CD8-positive, alpha-beta memory T cell (primary cell): Measurements from ENCODE around the gene KRTAP9-1. TPM values are rescaled to one million over a fixed set of nuclear protein-coding genes. Genes with fewer than 3 reads are reported as not detected.
"Not testable (repeated sequence)": the region's sequence is repeated elsewhere in the genome, so short reads cannot be mapped to it uniquely, and the experiment has no call there.

ENCODE experiments used
- CTCF ChIA-PET: fragments of 350-600 bp; sonication (Branson Sonifier 250); formaldehyde crosslinking; loops from one replicate; lab custom pipeline; 2021; ENCODE audit warnings: antibody characterized with exemption; lab: Charles Lee
- POLR2A ChIA-PET: fragments of 350-600 bp; sonication (Branson Sonifier 250); formaldehyde crosslinking; loops from one replicate; lab custom pipeline; 2021; ENCODE audit warnings: antibody characterized with exemption; lab: Charles Lee
- DNase-seq, 5 donors: peaks; one replicate each; pipeline versions ENCODE4 v3.0.0 to v3.0.0-alpha.2; 2020 to 2022; ENCODE audit warnings: mixed read lengths in 1 of 5
- H3K27ac ChIP-seq: one replicate; pipeline ENCODE4 v1.7.0; 2013; ENCODE audit warnings: low read depth, mild to moderate bottlenecking, low read length, moderate library complexity
- H3K27me3 ChIP-seq: 2 replicates; pipeline ENCODE4 v1.7.0; 2013; ENCODE audit warnings: low read length, mild to moderate bottlenecking; ENCODE audit not compliant: insufficient read depth, poor library complexity, severe bottlenecking
- H3K36me3 ChIP-seq: 2 replicates; pipeline ENCODE4 v1.7.0; 2013; ENCODE audit warnings: mild to moderate bottlenecking, low read length, moderate library complexity; ENCODE audit not compliant: insufficient read depth
- H3K4me1 ChIP-seq: 2 replicates; pipeline ENCODE4 v1.7.0; 2013; ENCODE audit warnings: mild to moderate bottlenecking, low read length, moderate library complexity; ENCODE audit not compliant: insufficient read depth
- H3K4me3 ChIP-seq: 2 replicates; pipeline ENCODE4 v1.7.0; 2013; ENCODE audit warnings: mild to moderate bottlenecking, low read length
- H3K9me3 ChIP-seq: 2 replicates; pipeline ENCODE4 v1.7.0; 2013; ENCODE audit warnings: mild to moderate bottlenecking, low read length
- H3K27ac Mint-ChIP-seq, 8 donors: one replicate each; pipeline ENCODE4 v1.8.0; 2020 to 2021; ENCODE audit warnings: mixed read lengths in 8 of 8, mild to moderate bottlenecking in 6 of 8, inconsistent platforms in 3 of 8, moderate library complexity in 3 of 8
- H3K27me3 Mint-ChIP-seq, 2 donors: one replicate each; pipeline ENCODE4 v1.8.0; 2020 to 2021; ENCODE audit warnings: mixed read lengths in 2 of 2, mild to moderate bottlenecking in 1 of 2, moderate library complexity in 1 of 2
- H3K36me3 Mint-ChIP-seq, 3 donors: one replicate each; pipeline ENCODE4 v1.8.0; 2020 to 2021; ENCODE audit warnings: mixed read lengths in 3 of 3, inconsistent platforms in 1 of 3, mild to moderate bottlenecking in 1 of 3
- H3K4me1 Mint-ChIP-seq, 3 donors: one replicate each; pipeline ENCODE4 v1.8.0; 2020 to 2021; ENCODE audit warnings: mixed read lengths in 3 of 3, inconsistent platforms in 1 of 3, mild to moderate bottlenecking in 1 of 3
- H3K4me3 Mint-ChIP-seq, 7 donors: one replicate each; pipeline ENCODE4 v1.8.0; 2020 to 2021; ENCODE audit warnings: mixed read lengths in 7 of 7, mild to moderate bottlenecking in 6 of 7, moderate library complexity in 4 of 7, inconsistent platforms in 2 of 7
- H3K9me3 Mint-ChIP-seq, 5 donors: one replicate each; pipeline ENCODE4 v1.8.0; 2020 to 2022; ENCODE audit warnings: mixed read lengths in 5 of 5, mild to moderate bottlenecking in 3 of 5, moderate library complexity in 2 of 5, inconsistent platforms in 1 of 5
- polyA plus RNA-seq: library from polyadenylated mRNA; unstranded; fragments of 300-500 nt; fragmentation: Illumina TruSeq; gene quantifications from one replicate; pipeline ENCODE4 v1.2.3, GENCODE V29; 2021
- total RNA-seq, 2 experiments: library from RNA; stranded (reverse); gene quantifications; one replicate each; pipeline ENCODE4 v1.2.3, GENCODE V29; 2021

Gene KRTAP9-1
- total and polyA plus RNA-seq, 3 experiments from 2014 or later = not detected

GRCh38 chr17:41149652-41149985 is 40.1 kb upstream of the KRTAP9-1 start, which contains the start of gene KRTAP4-5:
Gene KRTAP4-5 (minus strand): TSS chr17:41149825. CDS start chr17:41149767, 58 bp downstream.
- Mint-ChIP-seq H3K27me3 (peaks cover 7 to 37% of the 10 kb centered on the region in 2 donors), H3K4me3 (no peak within 1 kb of the TSS), H3K4me1 (peaks cover 0 to 2% (median 0%) of the 10 kb centered on the region in 3 donors), H3K27ac (no peak within 1 kb of the TSS), H3K9me3 (peaks cover 0 to 4% (median 0%) of the 10 kb centered on the region in 5 donors), H3K36me3 (peaks cover 0 to 1% (median 0%) of the 10 kb centered on the region in 3 donors)
- H3K27ac ChIP-seq = no peak within 1 kb of the TSS
- H3K27me3 ChIP-seq = no peaks in the 10 kb centered on the region
- no peak for DNase-seq
- H3K4me1 ChIP-seq = no peaks in the 10 kb centered on the region
- no peaks in the 10 kb centered on the region for H3K36me3 ChIP-seq
- ChIA-PET POLR2A (no interaction called here), CTCF (no interaction called here)
- no peaks in the 10 kb centered on the region for H3K9me3 ChIP-seq
- H3K4me3 ChIP-seq = no peak within 1 kb of the TSS

- no peaks in the 10 kb centered on the region for H3K9me3 ChIP-seq
- no peak overlapping the region for H3K4me3 Mint-ChIP-seq
- no peaks in the 10 kb centered on the region for H3K4me1 ChIP-seq
- peaks cover 7 to 41% of the 10 kb centered on the region in 2 donors for H3K27me3 Mint-ChIP-seq
- peaks cover 0 to 1% (median 0%) of the 10 kb centered on the region in 3 donors for H3K36me3 Mint-ChIP-seq
- no peak overlapping the region for H3K27ac Mint-ChIP-seq
- no peak for DNase-seq
- peaks cover 0 to 3% (median 0%) of the 10 kb centered on the region in 5 donors for H3K9me3 Mint-ChIP-seq
- peaks cover 0 to 2% (median 0%) of the 10 kb centered on the region in 3 donors for H3K4me1 Mint-ChIP-seq
- H3K27ac ChIP-seq = no peak overlapping the region
- no peaks in the 10 kb centered on the region for H3K36me3 ChIP-seq
- POLR2A ChIA-PET = no interaction called here
- CTCF ChIA-PET = no interaction called here
- H3K4me3 ChIP-seq = no peak overlapping the region
- H3K27me3 ChIP-seq = no peaks in the 10 kb centered on the region
Measured at GRCh38 chr17:41150026-41150425, 39.7 kb upstream of the KRTAP9-1 start.

GRCh38 chr17:41151525-41151924 is 38.2 kb upstream of the KRTAP9-1 start:
- ChIA-PET CTCF (no interaction called here), POLR2A (no interaction called here)
- Mint-ChIP-seq H3K27ac (no peak overlapping the region), H3K4me1 (peaks cover 0 to 2% (median 0%) of the 10 kb centered on the region in 3 donors), H3K9me3 (no peaks in the 10 kb centered on the region), H3K4me3 (no peak overlapping the region), H3K36me3 (no peaks in the 10 kb centered on the region), H3K27me3 (peaks cover 7 to 45% of the 10 kb centered on the region in 2 donors)
- no peak for DNase-seq
- H3K9me3 ChIP-seq = no peaks in the 10 kb centered on the region
- H3K4me3 ChIP-seq = no peak overlapping the region
- H3K36me3 ChIP-seq = no peaks in the 10 kb centered on the region
- no peaks in the 10 kb centered on the region for H3K4me1 ChIP-seq
- no peak overlapping the region for H3K27ac ChIP-seq
- no peaks in the 10 kb centered on the region for H3K27me3 ChIP-seq

GRCh38 chr17:41153856-41154255 is 35.8 kb upstream of the KRTAP9-1 start:
- DNase-seq = no peak
- no peaks in the 10 kb centered on the region for H3K9me3 Mint-ChIP-seq
- ChIA-PET CTCF (no interaction called here), POLR2A (no interaction called here)
- no peak overlapping the region for H3K27ac Mint-ChIP-seq
- no peak overlapping the region for H3K4me3 ChIP-seq
- no peaks in the 10 kb centered on the region for H3K4me1 ChIP-seq
- H3K27ac ChIP-seq = no peak overlapping the region
- H3K4me3 Mint-ChIP-seq = no peak overlapping the region
- peaks cover 0 to 4% (median 0%) of the 10 kb centered on the region in 3 donors for H3K36me3 Mint-ChIP-seq
- H3K9me3 ChIP-seq = no peaks in the 10 kb centered on the region
- peaks cover under 1% of the 10 kb centered on the region for H3K27me3 ChIP-seq
- no peaks in the 10 kb centered on the region for H3K4me1 Mint-ChIP-seq
- no peaks in the 10 kb centered on the region for H3K36me3 ChIP-seq
- H3K27me3 Mint-ChIP-seq = peaks cover 18 to 53% of the 10 kb centered on the region in 2 donors

GRCh38 chr17:41160190-41160589 is 29.5 kb upstream of the KRTAP9-1 start:
- H3K36me3 Mint-ChIP-seq, H3K4me3 Mint-ChIP-seq, H3K27ac ChIP-seq, H3K4me1 ChIP-seq, H3K36me3 ChIP-seq, H3K9me3 ChIP-seq, H3K9me3 Mint-ChIP-seq, H3K4me1 Mint-ChIP-seq, H3K27ac Mint-ChIP-seq, H3K27me3 ChIP-seq, POLR2A ChIA-PET, H3K4me3 ChIP-seq, DNase-seq: not testable (repeated sequence)
- peaks cover 16 to 51% of the 10 kb centered on the region in 2 donors for H3K27me3 Mint-ChIP-seq
- CTCF ChIA-PET = interaction anchor here (1.0 kb wide), 1 partner anchor 141 kb away, joined by 3 read pairs; no protein-coding TSS in a partner anchor

GRCh38 chr17:41160648-41161047 is 29.0 kb upstream of the KRTAP9-1 start, which contains the start of gene KRTAP4-4:
Gene KRTAP4-4 (minus strand): TSS chr17:41160748. CDS start chr17:41160691, 57 bp downstream.
- Mint-ChIP-seq H3K4me1 (no peaks in the 10 kb centered on the region), H3K36me3 (peaks cover 0 to 4% (median 0%) of the 10 kb centered on the region in 3 donors), H3K27ac (no peak within 1 kb of the TSS), H3K9me3 (no peaks in the 10 kb centered on the region), H3K27me3 (peaks cover 16 to 49% of the 10 kb centered on the region in 2 donors), H3K4me3 (no peak within 1 kb of the TSS)
- H3K36me3 ChIP-seq = no peaks in the 10 kb centered on the region
- no peak for DNase-seq
- H3K9me3 ChIP-seq = no peaks in the 10 kb centered on the region
- no peak within 1 kb of the TSS for H3K4me3 ChIP-seq
- POLR2A ChIA-PET = no interaction called here
- peaks cover 5% of the 10 kb centered on the region for H3K27me3 ChIP-seq
- CTCF ChIA-PET = interaction anchor here (1.0 kb wide), 1 partner anchor 140 kb away, joined by 3 read pairs; no protein-coding TSS in a partner anchor
- no peak within 1 kb of the TSS for H3K27ac ChIP-seq
- no peaks in the 10 kb centered on the region for H3K4me1 ChIP-seq

GRCh38 chr17:41163828-41164227 is 25.9 kb upstream of the KRTAP9-1 start:
- H3K27me3 ChIP-seq = peaks cover 4% of the 10 kb centered on the region
- peaks cover 6 to 29% of the 10 kb centered on the region in 2 donors for H3K27me3 Mint-ChIP-seq
- H3K27ac ChIP-seq = no peak overlapping the region
- no peaks in the 10 kb centered on the region for H3K9me3 ChIP-seq
- POLR2A ChIA-PET = no interaction called here
- no peak for DNase-seq
- no peaks in the 10 kb centered on the region for H3K9me3 Mint-ChIP-seq
- no peak overlapping the region for H3K4me3 ChIP-seq
- H3K36me3 ChIP-seq = no peaks in the 10 kb centered on the region
- H3K4me1 ChIP-seq = no peaks in the 10 kb centered on the region
- H3K4me3 Mint-ChIP-seq = no peak overlapping the region
- H3K27ac Mint-ChIP-seq = no peak overlapping the region
- CTCF ChIA-PET = no interaction called here
- peaks cover 0 to 5% (median 0%) of the 10 kb centered on the region in 3 donors for H3K4me1 Mint-ChIP-seq
- H3K36me3 Mint-ChIP-seq = no peaks in the 10 kb centered on the region

GRCh38 chr17:41167561-41167960 is 22.1 kb upstream of the KRTAP9-1 start:
- Histone ChIP-seq H3K4me1 (no peaks in the 10 kb centered on the region), H3K4me3 (no peak overlapping the region), H3K36me3 (no peaks in the 10 kb centered on the region), H3K27me3 (no peaks in the 10 kb centered on the region), H3K9me3 (no peaks in the 10 kb centered on the region), H3K27ac (no peak overlapping the region)
- ChIA-PET POLR2A (no interaction called here), CTCF (no interaction called here)
- H3K9me3 Mint-ChIP-seq = no peaks in the 10 kb centered on the region
- H3K4me1 Mint-ChIP-seq = peaks cover 0 to 7% (median 0%) of the 10 kb centered on the region in 3 donors
- H3K27ac Mint-ChIP-seq = no peak overlapping the region
- DNase-seq = no peak
- no peaks in the 10 kb centered on the region for H3K36me3 Mint-ChIP-seq
- peaks cover 3 to 19% of the 10 kb centered on the region in 2 donors for H3K27me3 Mint-ChIP-seq
- no peak overlapping the region for H3K4me3 Mint-ChIP-seq
